Daoy (cell line): ENCODE data around the gene CRKL. TPM values are rescaled to one million over a fixed set of nuclear protein-coding genes. Genes with fewer than 3 reads are reported as not detected.

Experiments
- DNase-seq: peaks from one replicate; pipeline ENCODE4 v3.0.0-alpha.2; 2015; ENCODE audit warnings: low read depth
- total RNA-seq: library from RNA; depleted of rRNA; stranded (reverse); fragments of >200 nt; shearing (Covaris generic); gene quantifications from 2 replicates; pipeline ENCODE4 v1.2.3, GENCODE V29; 2014

CRKL gene
- total RNA-seq, 1 experiment from 2014 or later = 32.2 TPM

GRCh38 chr22:20951932-20952380 lies 34.7 kb downstream of the CRKL start:
- no peak for DNase-seq

GRCh38 chr22:20952544-20953341 lies 35.5 kb downstream of the CRKL start:
- no peak for DNase-seq

DNA sequence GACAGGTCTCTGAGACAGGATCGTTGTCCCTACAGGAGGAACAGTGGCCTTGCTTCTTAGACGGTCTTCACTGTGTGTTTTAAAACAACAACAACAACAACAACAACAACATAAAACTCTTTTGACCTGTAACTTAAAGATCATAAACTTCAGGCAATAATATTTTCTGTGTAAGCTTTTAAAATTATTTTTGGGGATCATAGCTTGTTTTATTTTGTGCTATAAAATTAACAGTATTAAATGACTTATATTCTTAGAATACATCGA lies 36.1 kb downstream of the CRKL start:
- no peak for DNase-seq

DNA sequence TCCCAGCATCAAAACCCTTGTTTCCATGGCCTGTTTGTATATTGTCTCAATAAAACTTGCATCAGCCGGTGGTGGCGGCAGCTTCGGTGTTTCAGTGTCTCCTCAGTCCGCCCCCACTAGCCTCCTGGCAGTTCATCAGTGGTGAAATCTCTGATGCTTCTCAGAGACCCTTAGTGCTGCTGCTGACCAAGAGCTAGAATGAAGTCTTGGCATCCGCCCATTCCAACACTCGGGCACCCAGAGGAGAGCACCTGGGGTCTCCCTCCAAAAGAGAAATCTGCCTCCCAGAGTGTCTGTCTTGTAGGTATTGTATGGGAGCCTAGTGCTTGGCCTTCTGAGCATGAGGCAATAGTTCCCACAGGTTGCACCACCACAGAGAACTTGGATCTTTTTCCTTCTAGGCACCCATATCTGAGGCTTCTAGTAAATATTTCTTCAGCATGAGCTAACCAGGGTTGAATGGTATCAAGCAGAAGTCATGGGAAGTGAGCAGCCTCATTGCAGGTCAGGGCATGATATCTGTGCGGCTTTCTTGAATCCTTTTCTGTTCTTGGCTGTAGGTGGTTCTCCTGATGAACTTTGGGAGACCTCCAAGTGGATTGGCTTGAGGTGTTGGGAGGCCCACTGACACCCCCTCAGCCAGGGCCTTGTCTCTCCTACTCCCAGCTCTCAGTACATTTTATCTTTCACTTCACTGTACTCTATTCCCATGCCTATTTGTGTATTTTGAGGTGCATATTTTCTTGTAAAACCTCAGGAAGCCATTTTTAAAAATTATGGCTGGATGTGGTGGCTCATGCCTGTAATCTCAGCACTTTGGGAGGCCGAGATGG lies 36.7 kb downstream of the CRKL start:
- no peak for DNase-seq

GRCh38 chr22:20955548-20955947 lies 38.3 kb downstream of the CRKL start:
- DNase-seq = no peak

GRCh38 chr22:20956258-20957101 lies 39.3 kb downstream of the CRKL start:
- DNase-seq = peak; percentile 41

DNA sequence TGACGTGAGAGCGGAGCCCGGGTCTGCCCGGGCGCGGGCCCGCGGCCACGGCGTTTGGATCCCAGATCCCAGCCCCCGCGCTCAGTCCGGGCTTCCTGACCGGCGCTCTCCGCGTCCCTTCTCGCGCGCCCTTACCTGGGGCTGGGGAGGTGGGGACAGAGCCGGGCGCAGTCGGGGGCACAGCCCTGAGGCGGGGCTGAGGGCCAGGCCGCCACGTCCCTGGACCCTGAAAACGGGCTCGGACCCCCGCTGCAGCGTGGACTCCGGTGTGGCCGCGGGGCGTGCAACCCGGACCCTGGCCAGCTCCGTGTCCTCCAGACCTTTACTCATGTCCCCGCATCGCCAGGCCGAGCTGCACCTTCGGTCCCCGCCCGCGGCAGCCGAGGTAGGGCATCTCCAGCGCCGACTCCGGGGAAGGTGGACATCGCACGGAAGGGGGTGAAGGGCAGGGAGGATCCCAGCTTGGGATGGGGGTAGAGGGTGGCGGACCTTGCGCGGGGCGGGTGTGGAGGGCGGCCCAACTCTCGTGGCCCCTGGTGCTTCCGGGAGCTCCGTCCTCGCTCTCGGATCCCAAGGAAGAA lies 40.0 kb downstream of the CRKL start:
- DNase-seq = no peak

DNA sequence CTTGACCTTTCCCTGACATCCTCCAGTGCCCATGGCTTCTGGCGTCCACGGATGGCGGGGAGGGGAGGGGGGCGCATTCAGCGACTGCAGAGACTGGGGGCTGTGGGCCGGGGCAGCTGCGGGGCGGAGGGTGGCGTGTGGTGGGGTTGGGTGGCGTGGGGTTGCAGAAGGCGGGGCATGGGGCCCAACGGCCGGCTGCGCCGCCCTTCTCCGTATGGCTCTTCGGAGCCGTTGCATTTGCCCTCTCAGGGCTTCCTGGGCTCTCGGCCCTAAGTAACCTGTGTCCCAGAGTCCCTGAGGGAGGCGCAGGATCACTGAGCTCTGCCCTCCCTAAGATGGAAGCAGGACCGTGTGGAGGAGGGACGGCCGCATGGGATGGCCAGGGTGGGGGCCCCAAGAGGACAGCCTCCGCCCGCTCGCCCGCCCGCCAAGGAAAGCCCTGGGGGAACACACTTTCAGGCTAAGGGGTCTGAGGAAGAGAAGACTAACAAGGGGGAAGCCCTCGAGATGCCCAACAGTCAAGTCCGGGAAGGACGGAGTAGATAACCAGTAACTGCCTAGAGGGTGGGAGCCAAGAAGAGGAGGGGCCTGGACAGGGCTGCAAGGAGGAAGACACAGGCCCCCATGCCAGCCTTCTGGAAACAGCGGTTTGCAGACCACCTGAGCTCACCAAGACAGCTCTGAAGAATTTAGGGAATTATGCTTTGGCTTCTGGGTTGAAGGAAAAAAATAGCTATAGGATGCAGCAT lies 40.6 kb downstream of the CRKL start:
- no peak for DNase-seq

- DNase-seq = no peak
Observed at GRCh38 chr22:20959578-20960461, 42.6 kb downstream of the CRKL start.

- DNase-seq = no peak
Observed at GRCh38 chr22:20960609-20961008, 43.4 kb downstream of the CRKL start.

DNA sequence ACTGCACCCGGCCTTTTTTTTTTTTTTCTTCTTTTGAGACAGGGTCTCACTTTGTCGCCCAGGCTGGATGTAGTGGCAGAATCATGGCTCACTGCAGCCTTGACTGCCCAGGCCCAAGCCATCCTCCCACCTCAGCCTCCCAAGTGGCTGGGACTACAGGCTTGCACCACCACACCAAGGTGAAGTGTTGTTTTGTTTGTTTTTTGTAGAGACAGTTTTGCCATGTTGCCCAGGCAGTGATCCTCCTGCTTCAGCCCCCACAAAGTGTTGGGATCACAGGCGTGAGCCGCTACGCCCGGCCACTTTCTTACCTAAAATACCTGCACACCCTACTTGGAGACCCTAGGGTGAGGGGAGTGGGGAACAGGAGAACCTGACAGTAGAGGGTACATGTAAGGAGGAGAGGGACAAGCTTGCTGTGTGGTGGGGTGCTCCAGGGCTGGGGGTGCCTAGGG lies 45.3 kb downstream of the CRKL start:
- DNase-seq = no peak

DNA sequence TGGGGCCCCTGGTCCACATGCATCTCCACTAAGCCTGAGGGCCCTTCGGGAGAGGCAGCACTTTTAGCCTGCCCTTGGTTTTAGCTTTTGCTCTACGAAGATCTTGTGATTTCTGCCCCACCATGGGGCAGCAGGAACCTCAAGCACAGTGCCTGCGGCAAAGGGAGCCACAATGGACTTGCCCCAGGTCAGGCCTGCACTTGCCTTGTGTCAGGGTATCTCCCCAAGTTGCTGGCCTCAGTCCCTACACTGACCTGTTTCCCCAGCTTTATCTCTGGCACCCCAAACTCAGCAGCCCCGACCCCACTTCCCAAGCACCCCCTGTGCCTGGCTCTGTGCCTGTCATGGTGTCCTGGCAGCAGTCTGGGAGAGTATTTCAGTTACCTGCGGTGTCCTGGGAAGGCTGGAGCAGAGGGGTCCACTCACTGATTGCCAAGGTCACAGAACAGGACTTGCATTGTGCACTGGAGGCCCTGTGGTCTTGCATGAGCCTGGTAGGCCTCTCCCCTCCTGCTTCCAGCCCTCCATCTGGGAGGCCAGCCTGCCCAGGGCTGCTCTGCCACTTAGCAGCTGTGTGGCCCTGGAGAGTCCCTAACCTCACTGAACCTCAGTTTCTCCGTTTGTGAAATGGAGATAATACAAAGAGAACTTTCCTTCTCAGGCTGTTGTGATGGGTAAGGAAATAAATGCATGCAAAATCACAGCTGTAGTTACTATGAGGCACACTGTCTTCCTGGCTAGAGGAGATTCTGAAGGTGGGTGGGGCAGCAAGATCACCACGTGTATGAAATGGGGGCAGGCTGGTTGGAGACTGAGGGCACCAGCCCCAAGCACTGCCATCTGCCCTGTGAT lies 46.2 kb downstream of the CRKL start:
- DNase-seq = no peak

- no peak for DNase-seq
Observed at GRCh38 chr22:20964090-20964798, 47.0 kb downstream of the CRKL start.

- DNase-seq = no peak
Observed at GRCh38 chr22:20964799-20965103, 47.5 kb downstream of the CRKL start.

- DNase-seq = no peak
Observed at GRCh38 chr22:20965104-20965887, 48.1 kb downstream of the CRKL start.

DNA sequence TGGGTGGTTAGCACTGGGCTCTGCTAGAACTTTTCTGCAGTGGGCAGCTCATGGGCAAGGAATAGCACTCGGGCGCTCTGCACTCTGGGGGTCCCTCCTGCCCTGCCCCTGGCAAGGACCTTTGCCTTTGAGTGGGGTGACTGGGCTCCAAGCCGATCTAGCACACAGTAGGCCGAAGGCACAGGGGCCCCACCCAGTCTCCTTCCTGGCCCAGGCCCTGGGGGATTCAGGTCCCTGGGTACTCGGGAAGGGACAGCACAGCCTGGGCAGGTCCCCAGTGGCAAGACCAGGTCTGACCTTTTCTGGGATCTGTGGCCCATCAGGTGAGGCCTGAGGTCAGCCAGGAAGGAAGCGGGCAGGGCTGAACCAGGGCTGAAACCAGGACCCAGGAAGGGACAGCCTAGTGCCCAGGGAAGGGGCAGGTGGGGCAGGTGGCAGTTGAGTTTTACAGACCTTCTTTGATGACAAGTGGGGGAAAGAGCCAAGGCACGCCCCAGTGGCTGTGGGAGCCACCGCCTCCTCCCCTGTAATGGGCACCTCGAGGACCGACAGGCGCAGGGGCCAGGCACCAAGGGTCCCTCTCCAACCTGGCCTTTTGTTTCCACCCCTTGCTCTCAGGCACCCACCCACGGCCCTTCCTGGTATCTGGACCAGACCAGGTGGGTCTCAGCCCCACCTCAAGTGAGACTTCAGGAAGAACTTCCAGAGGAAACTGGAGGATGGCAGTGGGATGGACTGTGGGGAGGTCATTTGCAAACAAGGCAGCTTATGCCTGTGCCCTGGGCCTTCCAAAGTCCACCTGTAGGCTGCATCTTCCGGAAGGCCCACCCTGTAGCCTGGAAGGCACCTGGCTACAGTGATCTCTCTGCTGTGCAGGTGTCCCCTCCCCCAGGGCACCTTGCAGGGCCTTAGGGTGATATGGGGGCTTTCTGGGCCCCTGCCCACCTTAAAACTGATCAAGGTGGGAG lies 49.0 kb downstream of the CRKL start:
- DNase-seq = no peak
